Kidney (tissue), 14 donors: ENCODE results near the gene OR8B12. TPM values are rescaled to one million over a fixed set of nuclear protein-coding genes. Genes with fewer than 3 reads are reported as not detected.
"Not testable (repeated sequence)": the region's sequence is repeated elsewhere in the genome, so short reads cannot be mapped to it uniquely, and the experiment has no call there.

ENCODE experiments used
- DNase-seq, 5 donors: peaks; one replicate each; pipeline ENCODE4 v3.0.0-alpha.2; 2013 to 2020
- FAIRE-seq: peaks from 2 replicates; lab custom pipeline; 2012; peaks lifted over from hg19 to GRCh38; lab: Jason Lieb, UNC
- H3K27ac ChIP-seq, 2 donors: one replicate each; pipeline ENCODE4 v1.7.0; 2013; ENCODE audit warnings: low read depth in 2 of 2, low read length in 2 of 2, inconsistent platforms in 1 of 2
- H3K27me3 ChIP-seq: one replicate; pipeline ENCODE4 v1.7.1; 2013; ENCODE audit warnings: low read length, inconsistent platforms; ENCODE audit not compliant: control insufficient read depth, insufficient read depth
- H3K36me3 ChIP-seq, 3 donors: one replicate each; pipeline versions ENCODE4 v1.7.0 to v1.7.1; 2013; ENCODE audit warnings: low read length in 3 of 3, control low read depth in 1 of 3, inconsistent platforms in 1 of 3; ENCODE audit not compliant: insufficient read depth in 3 of 3, control insufficient read depth in 2 of 3
- H3K4me1 ChIP-seq, 3 donors: one replicate each; pipeline versions ENCODE4 v1.7.0 to v1.7.1; 2013; ENCODE audit warnings: low read length in 3 of 3, inconsistent platforms in 1 of 3, low read depth in 1 of 3; ENCODE audit not compliant: control insufficient read depth in 2 of 3, insufficient read depth in 2 of 3
- H3K4me3 ChIP-seq, 3 donors: one replicate each; pipeline versions ENCODE4 v1.7.0 to v1.8.1; 2013; ENCODE audit warnings: low read length in 3 of 3, control low read depth in 1 of 3, inconsistent platforms in 1 of 3
- H3K9ac ChIP-seq, 3 donors: one replicate each; pipeline versions ENCODE4 v1.7.0 to v1.7.1; 2013; ENCODE audit warnings: low read length in 3 of 3, control low read depth in 1 of 3, inconsistent platforms in 1 of 3
- H3K9me3 ChIP-seq, 3 donors: one replicate each; pipeline versions ENCODE4 v1.7.0 to v1.7.1; 2013; ENCODE audit warnings: low read length in 3 of 3, control low read depth in 1 of 3, inconsistent platforms in 1 of 3; ENCODE audit not compliant: control insufficient read depth in 2 of 3, insufficient read depth in 1 of 3
- intact Hi-C: fragments of 100-400 bp; cut with DNase I; formaldehyde crosslinking; loops from one replicate; pipeline ENCODE4 v1.11.1; 2022
- polyA plus RNA-seq: library from polyadenylated mRNA; stranded (reverse); fragments of 350-450 nt; fragmentation: Illumina TruSeq; extraction: RNeasy Lipid Tissue Mini Kit (QIAGEN cat#74804); gene quantifications from one replicate; pipeline ENCODE4 v1.2.3, GENCODE V29; 2014; ENCODE audit warnings: low read depth, low replicate concordance; ENCODE audit not compliant: insufficient read depth
- total RNA-seq: library from RNA; stranded (reverse); fragmentation: NEBNext Ultra II Directional; extraction: Animal tissue kit (Norgen Biotek cat#: 25700); gene quantifications from one replicate; pipeline ENCODE4 v1.2.1, GENCODE V29; 2021
- TF ChIP-seq, protein P1 (sequence below): IDR thresholded peaks from 3 replicates; pipeline ENCODE4 v1.5.1; 2012; ENCODE audit warnings: mild to moderate bottlenecking, moderate library complexity, borderline replicate concordance; ENCODE audit not compliant: insufficient read depth; ENCODE audit errors: extremely low read depth
- donor health status: control.
- donor health status: control.
- donor health status: control.
- donor health status: control.
- donor health status: control.
- donor health status: DM: yes; HTN: yes; CAD: no.
- donor health status: Normal renal cell carcinoma (clear cell type).

Gene OR8B12
- total and polyA plus RNA-seq, 2 donors from 2014 or later: not detected

- H3K9me3 ChIP-seq: no peaks in the 10 kb centered on the region
- FAIRE-seq (no peak), DNase-seq (no peak)
- no peaks in the 10 kb centered on the region for H3K27me3 ChIP-seq
- H3K27ac ChIP-seq: no peak overlapping the region
- intact Hi-C loops: no loop called here
- no peak overlapping the region for H3K9ac ChIP-seq
- peaks cover 0 to 4% (median 0%) of the 10 kb centered on the region in 3 donors for H3K4me1 ChIP-seq
- TF ChIP-seq, protein P1, sequence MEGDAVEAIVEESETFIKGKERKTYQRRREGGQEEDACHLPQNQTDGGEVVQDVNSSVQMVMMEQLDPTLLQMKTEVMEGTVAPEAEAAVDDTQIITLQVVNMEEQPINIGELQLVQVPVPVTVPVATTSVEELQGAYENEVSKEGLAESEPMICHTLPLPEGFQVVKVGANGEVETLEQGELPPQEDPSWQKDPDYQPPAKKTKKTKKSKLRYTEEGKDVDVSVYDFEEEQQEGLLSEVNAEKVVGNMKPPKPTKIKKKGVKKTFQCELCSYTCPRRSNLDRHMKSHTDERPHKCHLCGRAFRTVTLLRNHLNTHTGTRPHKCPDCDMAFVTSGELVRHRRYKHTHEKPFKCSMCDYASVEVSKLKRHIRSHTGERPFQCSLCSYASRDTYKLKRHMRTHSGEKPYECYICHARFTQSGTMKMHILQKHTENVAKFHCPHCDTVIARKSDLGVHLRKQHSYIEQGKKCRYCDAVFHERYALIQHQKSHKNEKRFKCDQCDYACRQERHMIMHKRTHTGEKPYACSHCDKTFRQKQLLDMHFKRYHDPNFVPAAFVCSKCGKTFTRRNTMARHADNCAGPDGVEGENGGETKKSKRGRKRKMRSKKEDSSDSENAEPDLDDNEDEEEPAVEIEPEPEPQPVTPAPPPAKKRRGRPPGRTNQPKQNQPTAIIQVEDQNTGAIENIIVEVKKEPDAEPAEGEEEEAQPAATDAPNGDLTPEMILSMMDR: no peak
- no peaks in the 10 kb centered on the region for H3K36me3 ChIP-seq
- H3K4me3 ChIP-seq: no peak overlapping the region
Measured at GRCh38 chr11:124518989-124519451, 24.4 kb downstream of the OR8B12 start.

- Histone ChIP-seq H3K27ac (no peak overlapping the region), H3K4me1 (peaks cover 0 to 4% (median 0%) of the 10 kb centered on the region in 3 donors), H3K9ac (no peak overlapping the region), H3K27me3 (no peaks in the 10 kb centered on the region), H3K36me3 (no peaks in the 10 kb centered on the region), H3K4me3 (no peak overlapping the region), H3K9me3 (no peaks in the 10 kb centered on the region)
- FAIRE-seq (no peak), DNase-seq (no peak)
- TF ChIP-seq, protein P1: no peak
- intact Hi-C loops: no loop called here
Measured at GRCh38 chr11:124517314-124517713, 26.1 kb downstream of the OR8B12 start.

- H3K36me3 ChIP-seq, H3K9ac ChIP-seq, FAIRE-seq, DNase-seq, H3K27me3 ChIP-seq, H3K4me3 ChIP-seq, intact Hi-C loops, H3K9me3 ChIP-seq, H3K4me1 ChIP-seq, H3K27ac ChIP-seq: not testable (repeated sequence)
Measured at GRCh38 chr11:124514675-124515074, 28.8 kb downstream of the OR8B12 start.

DNA sequence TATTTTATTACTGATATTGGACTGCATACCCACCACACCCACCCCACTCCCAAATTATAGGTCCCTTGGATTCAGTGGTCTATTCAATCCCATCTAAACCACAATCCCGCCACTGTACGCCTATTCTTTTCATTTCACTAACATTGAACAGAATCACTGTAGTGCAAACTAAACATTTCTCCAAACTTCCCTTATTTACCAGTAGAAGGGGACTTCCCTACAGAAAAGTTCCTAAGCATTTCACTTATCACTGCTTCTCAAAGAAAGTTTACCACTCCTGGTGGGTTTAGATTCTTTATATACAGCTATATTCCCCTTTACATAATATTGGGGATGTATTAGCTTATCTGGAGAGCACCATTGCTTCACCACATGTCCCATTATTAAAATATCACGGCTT is 29.3 kb downstream of the OR8B12 start:
- intact Hi-C loops: no loop called here
- no peaks in the 10 kb centered on the region for H3K27me3 ChIP-seq
- DNase-seq (no peak), FAIRE-seq (no peak)
- no peak overlapping the region for H3K4me3 ChIP-seq
- no peaks in the 10 kb centered on the region for H3K4me1 ChIP-seq
- TF ChIP-seq, protein P1: no peak
- no peak overlapping the region for H3K27ac ChIP-seq
- no peaks in the 10 kb centered on the region for H3K9me3 ChIP-seq
- H3K9ac ChIP-seq: no peak overlapping the region
- H3K36me3 ChIP-seq: no peaks in the 10 kb centered on the region
